ENCODE measurements around the gene CPA2. TPM values are rescaled to one million over a fixed set of nuclear protein-coding genes. Genes with fewer than 3 reads are reported as not detected.

CPA2 gene
- total RNA-seq, 1 experiment from 2014 or later, result not detected

DNA sequence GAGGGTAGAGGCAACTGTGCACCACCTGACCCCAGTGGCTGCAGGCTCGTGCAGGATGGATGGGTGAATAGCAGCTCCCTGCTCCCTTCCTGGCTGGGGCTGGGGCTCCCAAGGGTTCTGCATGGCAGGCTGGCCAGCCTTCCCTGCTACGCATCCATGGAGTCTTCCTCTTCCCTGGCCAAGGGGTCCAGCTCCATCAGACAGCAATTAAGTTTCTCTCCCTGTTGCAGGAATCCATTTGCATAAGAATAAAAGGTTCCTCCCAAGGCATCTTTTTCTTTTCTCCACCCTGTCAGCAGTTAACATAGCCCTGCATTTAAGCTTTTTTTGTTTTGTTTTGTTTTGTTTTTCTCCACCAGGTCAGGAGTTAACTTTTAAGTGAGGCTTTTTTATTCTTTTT, 10.0 kb upstream of the CPA2 start:
- Mint-ChIP-seq H3K9me3 (ENCODE audit: unreplicated experiment) (peaks cover 17% of the 10 kb centered on the region), H3K27me3 (ENCODE audit: insufficient read depth, unreplicated experiment) (no peaks in the 10 kb centered on the region), H3K36me3 (ENCODE audit: insufficient read depth, unreplicated experiment) (no peaks in the 10 kb centered on the region), H3K4me1 (ENCODE audit: insufficient read depth, unreplicated experiment) (no peaks in the 10 kb centered on the region), H3K4me3 (ENCODE audit: unreplicated experiment) (no peak overlapping the region), H3K27ac (ENCODE audit: low read depth, unreplicated experiment) (no peak overlapping the region)
- DNase-seq (ENCODE audit: unreplicated experiment), result no peak
- BruUV-seq (replicated peaks), result no TSS peak
- ChIA-PET CTCF (interaction anchor here (1.6 kb wide), 1 partner anchor 502 kb away, joined by 4 read pairs; no protein-coding TSS in a partner anchor), POLR2A (interaction anchor here (1.1 kb wide), 1 partner anchor 15 kb away, joined by 3 read pairs; no protein-coding TSS in a partner anchor)
- TF ChIP-seq CTCF (IDR thresholded peaks at IDR 0.05; ENCODE audit: unreplicated experiment), result no peak
- intact Hi-C loops (cut with micrococcal nuclease), result no loop called here

DNA sequence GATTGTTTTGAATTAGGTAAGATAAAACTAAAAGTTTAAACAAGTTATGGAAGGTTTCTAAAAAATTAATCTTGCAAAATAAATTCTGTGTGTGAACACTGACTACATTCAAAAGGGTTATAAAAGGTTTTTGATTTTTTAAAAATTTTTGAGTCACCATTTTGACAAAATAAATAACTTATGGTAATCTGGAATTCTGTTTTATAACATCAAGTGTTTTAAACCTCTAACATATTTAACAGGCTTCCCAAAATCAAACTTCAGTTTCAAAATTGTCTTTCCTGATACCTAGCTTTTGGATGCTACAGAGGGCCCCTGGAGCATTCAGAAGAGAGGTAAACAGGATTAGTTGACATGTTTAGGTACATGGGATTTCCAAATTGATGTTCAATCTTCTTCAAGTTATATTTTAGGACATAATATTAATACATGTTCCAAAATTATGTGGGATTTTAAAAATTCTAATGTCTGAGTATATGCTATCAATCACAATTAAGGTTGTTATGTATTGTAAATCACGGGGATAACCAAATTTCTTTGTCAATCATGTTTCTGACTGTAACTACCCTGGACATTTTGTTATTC, 8.1 kb upstream of the CPA2 start:
- POLR2A ChIA-PET, result interaction anchor here (0.6 to 0.7 kb wide), 2 partner anchors 10 to 36 kb away, joined by 3 read pairs; no protein-coding TSS in a partner anchor
- BruUV-seq (replicated peaks), result no TSS peak
- no peak overlapping the region for H3K4me3 Mint-ChIP-seq (ENCODE audit: unreplicated experiment)

GRCh38 chr7:130262448-130262847, 4.2 kb upstream of the CPA2 start:
- ChIA-PET CTCF (interaction anchor here (0.7 to 1.3 kb wide), 2 partner anchors 8 to 32 kb away, joined by 3 to 5 read pairs; no protein-coding TSS in a partner anchor), POLR2A (interaction anchor here (0.7 kb wide), 1 partner anchor 118 kb away, joined by 3 read pairs; the partner anchor contains the start of gene CPA1)
- intact Hi-C loops (cut with micrococcal nuclease), result no loop called here
- Mint-ChIP-seq H3K4me1 (ENCODE audit: insufficient read depth, unreplicated experiment) (no peaks in the 10 kb centered on the region), H3K27me3 (ENCODE audit: insufficient read depth, unreplicated experiment) (no peaks in the 10 kb centered on the region), H3K4me3 (ENCODE audit: unreplicated experiment) (no peak overlapping the region), H3K36me3 (ENCODE audit: insufficient read depth, unreplicated experiment) (no peaks in the 10 kb centered on the region), H3K27ac (ENCODE audit: low read depth, unreplicated experiment) (no peak overlapping the region), H3K9me3 (ENCODE audit: unreplicated experiment) (no peaks in the 10 kb centered on the region)
- BruUV-seq (replicated peaks), result no TSS peak
- DNase-seq (ENCODE audit: unreplicated experiment), result no peak
- no peak for TF ChIP-seq CTCF (IDR thresholded peaks at IDR 0.05; ENCODE audit: unreplicated experiment)

More for the DNA sequence above, 8.1 kb upstream of the CPA2 start:
- no peaks in the 10 kb centered on the region for H3K4me1 Mint-ChIP-seq (ENCODE audit: insufficient read depth, unreplicated experiment)
- TF ChIP-seq CTCF (IDR thresholded peaks at IDR 0.05; ENCODE audit: unreplicated experiment), result no peak
- no peaks in the 10 kb centered on the region for H3K36me3 Mint-ChIP-seq (ENCODE audit: insufficient read depth, unreplicated experiment)
- peaks cover 4% of the 10 kb centered on the region for H3K9me3 Mint-ChIP-seq (ENCODE audit: unreplicated experiment)
- DNase-seq (ENCODE audit: unreplicated experiment), result no peak
- CTCF ChIA-PET, result no interaction called here
- H3K27ac Mint-ChIP-seq (ENCODE audit: low read depth, unreplicated experiment), result no peak overlapping the region
- intact Hi-C loops (cut with micrococcal nuclease), result no loop called here
- no peaks in the 10 kb centered on the region for H3K27me3 Mint-ChIP-seq (ENCODE audit: insufficient read depth, unreplicated experiment)

- H3K4me1 Mint-ChIP-seq (ENCODE audit: insufficient read depth, unreplicated experiment), result no peaks in the 10 kb centered on the region
Observed at GRCh38 chr7:130263130-130263529, 3.5 kb upstream of the CPA2 start.

More at GRCh38 chr7:130263130-130263529, 3.5 kb upstream of the CPA2 start:
- Mint-ChIP-seq H3K36me3 (ENCODE audit: insufficient read depth, unreplicated experiment) (no peaks in the 10 kb centered on the region), H3K4me3 (ENCODE audit: unreplicated experiment) (no peak overlapping the region), H3K27ac (ENCODE audit: low read depth, unreplicated experiment) (no peak overlapping the region), H3K27me3 (ENCODE audit: insufficient read depth, unreplicated experiment) (no peaks in the 10 kb centered on the region), H3K9me3 (ENCODE audit: unreplicated experiment) (no peaks in the 10 kb centered on the region)
- intact Hi-C loops (cut with micrococcal nuclease), result no loop called here
- POLR2A ChIA-PET, result no interaction called here
- TF ChIP-seq CTCF (IDR thresholded peaks at IDR 0.05; ENCODE audit: unreplicated experiment), result no peak
- CTCF ChIA-PET, result interaction anchor here (0.5 to 1.3 kb wide), 3 partner anchors 9 to 411 kb away, joined by 3 to 5 read pairs (median 3); no protein-coding TSS in a partner anchor
- DNase-seq (ENCODE audit: unreplicated experiment), result no peak
- no TSS peak for BruUV-seq (replicated peaks)

Measured in MCF 10A (cell line).